ENCODE measurements around the gene CWC15.
"Not testable (repeated sequence)": the region's sequence is repeated elsewhere in the genome, so short reads cannot be mapped to it uniquely, and the experiment has no call there.

CWC15 gene

GRCh38 chr11:94934362-94934761 lies 39.0 kb downstream of the CWC15 start:
- TF ChIP-seq ZFX (IDR thresholded peaks at IDR 0.05; ENCODE audit: borderline replicate concordance), result no peak
- TF ChIP-seq, protein P1, sequence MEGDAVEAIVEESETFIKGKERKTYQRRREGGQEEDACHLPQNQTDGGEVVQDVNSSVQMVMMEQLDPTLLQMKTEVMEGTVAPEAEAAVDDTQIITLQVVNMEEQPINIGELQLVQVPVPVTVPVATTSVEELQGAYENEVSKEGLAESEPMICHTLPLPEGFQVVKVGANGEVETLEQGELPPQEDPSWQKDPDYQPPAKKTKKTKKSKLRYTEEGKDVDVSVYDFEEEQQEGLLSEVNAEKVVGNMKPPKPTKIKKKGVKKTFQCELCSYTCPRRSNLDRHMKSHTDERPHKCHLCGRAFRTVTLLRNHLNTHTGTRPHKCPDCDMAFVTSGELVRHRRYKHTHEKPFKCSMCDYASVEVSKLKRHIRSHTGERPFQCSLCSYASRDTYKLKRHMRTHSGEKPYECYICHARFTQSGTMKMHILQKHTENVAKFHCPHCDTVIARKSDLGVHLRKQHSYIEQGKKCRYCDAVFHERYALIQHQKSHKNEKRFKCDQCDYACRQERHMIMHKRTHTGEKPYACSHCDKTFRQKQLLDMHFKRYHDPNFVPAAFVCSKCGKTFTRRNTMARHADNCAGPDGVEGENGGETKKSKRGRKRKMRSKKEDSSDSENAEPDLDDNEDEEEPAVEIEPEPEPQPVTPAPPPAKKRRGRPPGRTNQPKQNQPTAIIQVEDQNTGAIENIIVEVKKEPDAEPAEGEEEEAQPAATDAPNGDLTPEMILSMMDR (IDR thresholded peaks at IDR 0.05), result no peak

DNA sequence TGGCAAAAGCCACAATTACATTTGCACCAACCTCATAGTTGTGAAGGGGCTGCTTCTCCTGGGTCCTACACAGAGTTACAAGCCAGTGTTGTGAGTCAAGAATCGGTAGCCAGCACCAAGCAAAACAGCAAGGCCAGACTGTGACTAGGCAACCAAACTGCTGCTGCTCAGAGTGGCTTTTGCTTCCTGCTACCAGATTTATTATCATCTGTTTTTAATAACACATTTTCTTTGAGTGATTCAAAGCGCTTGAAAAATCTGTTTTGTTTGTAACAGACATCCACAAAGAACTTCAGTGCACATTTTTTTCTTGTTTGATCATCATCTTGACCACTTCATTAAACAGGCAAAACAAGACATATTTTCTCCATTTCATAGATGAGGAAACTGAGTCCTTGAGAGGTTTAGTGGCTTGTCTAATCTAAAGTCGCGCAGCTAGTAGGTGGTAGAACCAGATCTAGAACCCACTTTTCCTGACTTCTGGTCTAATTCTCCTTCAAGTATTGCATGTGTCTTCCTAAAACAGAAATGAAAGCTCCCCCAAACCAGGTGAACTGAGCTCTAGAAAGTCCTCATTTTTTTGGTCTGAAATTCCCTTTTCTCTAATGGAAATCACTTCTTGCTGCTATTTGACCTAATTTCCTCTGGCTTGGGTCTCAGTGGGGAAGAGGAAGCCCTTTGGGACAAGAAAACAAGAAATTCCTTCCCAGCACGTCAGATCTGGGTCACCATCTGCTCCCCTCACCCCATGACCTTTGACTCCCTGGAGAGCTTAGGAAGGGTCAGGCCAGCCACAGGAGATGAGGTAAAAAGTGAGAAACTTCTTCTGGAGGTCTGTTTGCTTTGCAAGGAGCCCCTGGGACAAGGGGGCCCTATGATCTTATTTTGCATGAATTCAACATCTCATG lies 39.9 kb downstream of the CWC15 start:
- no peak overlapping the region for H3K27ac ChIP-seq
- TF ChIP-seq, protein P1 (IDR thresholded peaks at IDR 0.05), result no peak
- TF ChIP-seq ZFX (IDR thresholded peaks at IDR 0.05; ENCODE audit: borderline replicate concordance), result no peak

More at GRCh38 chr11:94934362-94934761, 39.0 kb downstream of the CWC15 start:
- H3K27ac ChIP-seq, result no peak overlapping the region

DNA sequence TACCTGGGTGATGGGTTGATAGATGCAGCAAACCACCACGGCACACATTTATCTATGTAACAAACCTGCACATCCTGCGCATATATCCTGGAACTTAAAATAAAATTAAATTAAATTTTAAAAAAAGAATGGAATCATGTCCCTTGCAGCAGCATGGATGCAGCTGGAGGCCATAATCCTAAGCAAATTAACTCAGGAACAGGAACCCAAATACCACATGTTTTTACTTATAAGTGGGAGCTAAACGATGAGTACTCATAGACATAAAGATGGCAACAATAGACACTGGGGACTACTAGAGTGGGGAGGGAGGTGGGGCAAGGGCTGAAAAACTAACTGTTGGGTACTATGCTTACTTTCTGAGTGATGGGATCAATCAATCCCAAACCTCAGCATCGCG lies 40.9 kb downstream of the CWC15 start:
- H3K27ac ChIP-seq, result no peak overlapping the region
- TF ChIP-seq, protein P1 (IDR thresholded peaks at IDR 0.05), result no peak

- H3K27ac ChIP-seq, result not testable (repeated sequence)
Observed at GRCh38 chr11:94932072-94932471, 41.3 kb downstream of the CWC15 start.

DNA sequence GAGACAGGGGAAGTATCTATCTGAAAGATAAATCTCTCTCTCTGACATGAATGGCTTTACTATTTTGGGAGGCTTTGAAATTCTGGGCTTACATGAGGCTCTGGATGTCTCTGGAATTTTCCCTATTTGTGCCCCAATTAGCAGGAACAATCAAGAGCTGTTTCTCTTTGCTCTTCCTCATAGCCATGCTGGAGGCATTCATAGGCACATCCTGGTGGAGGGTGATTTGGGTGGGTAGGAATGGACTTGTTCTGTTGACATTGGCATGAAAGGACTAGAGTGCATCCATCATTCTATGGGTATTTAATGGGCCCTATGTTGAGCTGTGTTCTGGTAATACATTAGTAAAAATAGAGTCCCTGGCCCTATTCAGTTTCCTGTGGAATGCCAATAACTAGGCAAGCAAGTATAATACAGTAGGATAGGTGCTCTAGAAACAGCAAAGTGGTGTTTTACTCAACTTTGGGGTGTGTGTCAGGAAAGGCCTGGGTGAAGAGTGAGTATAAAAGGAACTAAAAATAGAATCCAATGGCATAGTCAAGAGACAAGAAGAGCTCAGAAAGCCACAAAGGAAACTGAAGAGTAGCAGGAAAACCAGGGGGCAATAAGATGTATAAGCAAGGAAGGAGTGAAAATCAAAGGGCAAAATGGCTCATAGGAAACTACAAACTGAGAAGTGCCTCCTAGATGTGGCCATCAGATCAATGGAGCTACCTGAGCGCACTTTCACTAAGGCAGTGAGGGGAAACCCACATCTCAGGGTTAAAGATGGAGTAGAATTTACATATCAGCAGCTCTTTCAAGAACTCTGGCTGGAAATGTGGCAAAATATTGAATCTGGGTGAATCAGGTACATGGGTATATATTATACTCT lies 45.0 kb downstream of the CWC15 start:
- no peak for TF ChIP-seq ZFX (IDR thresholded peaks at IDR 0.05; ENCODE audit: borderline replicate concordance)
- TF ChIP-seq, protein P1 (IDR thresholded peaks at IDR 0.05), result no peak
- no peak overlapping the region for H3K27ac ChIP-seq

DNA sequence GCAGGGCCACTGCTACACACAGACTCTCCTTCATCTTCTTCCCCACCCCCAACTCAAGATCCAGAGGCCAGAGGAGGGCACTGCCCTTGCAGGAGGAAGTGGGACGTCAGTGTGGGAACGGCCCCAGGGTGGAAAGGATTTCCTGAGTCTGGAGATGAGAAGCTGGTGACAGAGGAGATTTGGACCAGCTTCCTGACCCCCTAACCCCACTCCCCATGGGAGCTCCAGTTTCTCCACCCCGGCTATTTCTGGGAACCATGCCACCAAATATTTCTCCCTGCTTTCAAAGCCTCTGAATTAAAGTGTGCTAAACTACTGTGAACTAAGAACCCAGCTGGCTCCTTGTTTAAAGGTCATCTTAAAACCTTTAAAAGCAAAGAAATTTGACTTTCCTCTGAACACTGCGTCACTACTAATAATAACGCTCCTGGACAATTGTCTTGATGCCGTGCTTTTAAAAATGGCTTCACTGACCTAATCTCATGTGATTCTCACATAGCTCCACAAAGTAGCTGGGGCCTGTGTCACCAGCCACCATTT lies 46.6 kb downstream of the CWC15 start:
- TF ChIP-seq ZFX (IDR thresholded peaks at IDR 0.05; ENCODE audit: borderline replicate concordance), result no peak
- TF ChIP-seq, protein P1 (IDR thresholded peaks at IDR 0.05), result no peak
- H3K27ac ChIP-seq, result no peak overlapping the region

- H3K27ac ChIP-seq, result no peak overlapping the region
- no peak for TF ChIP-seq ZFX (IDR thresholded peaks at IDR 0.05; ENCODE audit: borderline replicate concordance)
- TF ChIP-seq, protein P1 (IDR thresholded peaks at IDR 0.05), result no peak
Observed at GRCh38 chr11:94926271-94926625, 47.1 kb downstream of the CWC15 start.

Data from 22Rv1 (cell line).